SK-N-MC (cell line): ENCODE results near the gene MED19.

Source experiments
- EZH2 ChIP-seq: fragments of 200-600 bp; sonication (generic); IDR thresholded peaks from one replicate; pipeline ENCODE4 v1.6.1; 2017; ENCODE audit warnings: antibody characterized with exemption
- FOXP2 ChIP-seq: optimal IDR thresholded peaks from 2 replicates; pipeline ENCODE3; 2011; ENCODE audit warnings: mild to moderate bottlenecking, moderate library complexity; ENCODE audit not compliant: insufficient read depth; ENCODE audit errors: extremely low read length, control extremely low read depth
- POLR2AphosphoS5 ChIP-seq: IDR thresholded peaks from 2 replicates; pipeline ENCODE4 v1.6.1; 2012; ENCODE audit warnings: mild to moderate bottlenecking, low read depth, low read length, borderline replicate concordance

- TF ChIP-seq POLR2AphosphoS5, result no peak
- no peak for TF ChIP-seq EZH2
- no peak for TF ChIP-seq FOXP2
These were observed 36.7 kb downstream of the MED19 start for GRCh38 chr11:57675176-57675941.
